Gastroesophageal sphincter (tissue), 3 donors: Measurements from ENCODE around the gene ALDOB.
A peak's percentile ranks its signal among the peaks of the same experiment; 100 is the strongest.

ENCODE experiments used
- CTCF ChIP-seq, 4 experiments: fragments of 200-600 bp in 2 of 4; fragments of 450-650 bp in 2 of 4; sonication (generic) in 1 of 4; IDR thresholded peaks; one replicate each; pipeline ENCODE4 v1.5.1; 2017 to 2019; ENCODE audit warnings: antibody characterized with exemption in 4 of 4, mild to moderate bottlenecking in 2 of 4, moderate library complexity in 2 of 4
- POLR2A ChIP-seq, 2 donors: fragments of 450-650 bp; IDR thresholded peaks; one replicate each; pipeline ENCODE4 v1.6.1; 2017; ENCODE audit warnings: antibody characterized with exemption in 2 of 2, mild to moderate bottlenecking in 2 of 2, moderate library complexity in 1 of 2
- POLR2AphosphoS5 ChIP-seq: sonication (generic); formaldehyde crosslinking; IDR thresholded peaks from one replicate; pipeline ENCODE4 v1.6.1; 2017; ENCODE audit warnings: antibody characterized with exemption

GRCh38 chr9:101449071-101449721, 13.6 kb upstream of the ALDOB start:
- TF ChIP-seq CTCF (IDR thresholded peaks at IDR 0.05) = peak; percentile 39 to 75 (median 51)
- no peak for TF ChIP-seq POLR2AphosphoS5
- TF ChIP-seq POLR2A (IDR thresholded peaks at IDR 0.05) = no peak
